OCI-LY7 (cell line): ENCODE results near the gene PURA. TPM values are rescaled to one million over a fixed set of nuclear protein-coding genes. Genes with fewer than 3 reads are reported as not detected.

Experiments
- BruUV-seq: library from RNA; stranded (reverse); fragments of 400-500 nt; replicated peaks from 2 replicates; lab custom pipeline; 2021; lab: Mats Ljungman, UMichigan
- CTCF ChIA-PET: fragments of 300-600 bp; sonication (Branson Sonifier 250); formaldehyde crosslinking; loops from one replicate; lab custom pipeline; 2022; ENCODE audit warnings: antibody characterized with exemption; ENCODE audit not compliant: unreplicated experiment; lab: Charles Lee
- POLR2A ChIA-PET: fragments of 300-600 bp; sonication (Branson Sonifier 250); formaldehyde crosslinking; loops from one replicate; lab custom pipeline; 2022; ENCODE audit warnings: antibody characterized with exemption; lab: Charles Lee
- DNase-seq: peaks from one replicate; pipeline ENCODE4 v3.0.0-alpha.2; 2015; ENCODE audit warnings: low spot score
- H2AFZ ChIP-seq: fragments of 200-600 bp; sonication (generic), shearing (Covaris generic); 2 replicates; pipeline ENCODE4 v1.6.1; 2014; ENCODE audit warnings: mild to moderate bottlenecking, antibody characterized with exemption, low read length, moderate library complexity
- H3K27ac ChIP-seq: fragments of 200-600 bp; sonication (generic); 2 replicates; pipeline ENCODE4 v1.5.1; 2014; ENCODE audit warnings: mixed run types, low read depth, mild to moderate bottlenecking, moderate library complexity, low read length, inconsistent platforms; ENCODE audit not compliant: poor library complexity, severe bottlenecking
- H3K36me3 ChIP-seq: fragments of 200-600 bp; sonication (generic); 2 replicates; pipeline ENCODE4 v1.6.1; 2014; ENCODE audit warnings: mild to moderate bottlenecking, antibody characterized with exemption, low read length, moderate library complexity, mixed read lengths; ENCODE audit not compliant: insufficient read depth
- H3K4me1 ChIP-seq: fragments of 200-600 bp; sonication (generic); 2 replicates; pipeline ENCODE4 v1.5.1; 2014; ENCODE audit warnings: mild to moderate bottlenecking, low read length; ENCODE audit not compliant: insufficient read depth, poor library complexity, severe bottlenecking
- H3K4me2 ChIP-seq: fragments of 200-600 bp; sonication (generic); 2 replicates; pipeline ENCODE4 v1.6.1; 2014; ENCODE audit warnings: mild to moderate bottlenecking, low read length
- H3K4me3 ChIP-seq: fragments of 200-600 bp; sonication (generic); 2 replicates; pipeline ENCODE4 v1.5.1; 2014; ENCODE audit warnings: mild to moderate bottlenecking, low read depth, low read length; ENCODE audit not compliant: poor library complexity, severe bottlenecking
- H3K79me2 ChIP-seq: fragments of 200-600 bp; sonication (generic); 2 replicates; pipeline ENCODE4 v1.6.1; 2016; ENCODE audit warnings: low read depth, mild to moderate bottlenecking, low read length, moderate library complexity, mixed read lengths; ENCODE audit not compliant: insufficient read depth
- H3K9me2 ChIP-seq: fragments of 200-600 bp; sonication (generic); 2 replicates; pipeline ENCODE4 v1.6.1; 2016; ENCODE audit warnings: mild to moderate bottlenecking, low read length, mixed read lengths; ENCODE audit not compliant: insufficient read depth
- H3K9me3 ChIP-seq: fragments of 200-600 bp; sonication (generic); 2 replicates; pipeline ENCODE4 v1.6.1; 2014; ENCODE audit warnings: mild to moderate bottlenecking, mixed run types, low read length, mixed read lengths
- H4K20me1 ChIP-seq: fragments of 200-600 bp; sonication (generic); 2 replicates; pipeline ENCODE4 v1.6.1; 2014; ENCODE audit warnings: mild to moderate bottlenecking, antibody characterized with exemption, low read length, moderate library complexity, mixed read lengths; ENCODE audit not compliant: insufficient read depth
- EZH2phosphoT487 ChIP-seq: fragments of 200-600 bp; sonication (generic); IDR thresholded peaks from 2 replicates; pipeline ENCODE4 v1.6.1; 2018; ENCODE audit warnings: low read depth, borderline replicate concordance, mild to moderate bottlenecking, mixed run types, antibody characterized with exemption, low read length, moderate library complexity, mixed read lengths
- intact Hi-C: fragments of 100-400 bp; cut with micrococcal nuclease; formaldehyde crosslinking; loops from one replicate; pipeline ENCODE4 v1.10.0; 2022; ENCODE audit not compliant: unreplicated experiment
- total RNA-seq, 2 experiments: library from RNA; depleted of rRNA in 1 of 2; stranded (reverse); fragments of >200 nt in 1 of 2; shearing (Covaris generic) in 1 of 2; gene quantifications; 2 replicates each; pipeline ENCODE4 v1.2.3, GENCODE V29; 2014 to 2022
- TF ChIP-seq, protein P1 (sequence below): fragments of 200-600 bp; sonication (generic); conservative IDR thresholded peaks from 2 replicates; pipeline ENCODE4 v1.5.1; 2014; ENCODE audit warnings: mild to moderate bottlenecking, antibody characterized with exemption, low read length, moderate library complexity, mixed read lengths

The PURA gene
- total RNA-seq, 2 experiments from 2014 or later, result 19.0 to 19.7 TPM

DNA sequence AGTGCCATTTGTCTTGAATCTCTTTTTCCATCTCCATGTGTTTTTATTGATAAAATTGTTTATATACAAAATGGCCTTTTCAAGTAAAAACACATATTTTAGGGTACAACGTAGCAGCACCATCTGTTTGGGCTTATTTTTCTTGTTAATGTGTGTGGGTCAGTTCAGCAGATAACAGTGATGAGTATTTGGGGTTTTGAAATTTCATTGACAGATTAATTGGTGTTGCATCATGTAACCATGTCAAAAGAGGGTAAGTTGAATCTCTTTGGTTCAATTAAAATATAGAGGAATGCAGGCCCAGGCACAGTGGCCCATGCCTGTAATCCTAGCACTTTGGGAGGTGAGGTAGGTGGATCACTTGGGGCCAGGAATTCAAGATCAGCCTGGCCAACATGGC lies 20.0 kb upstream of the PURA start:
- Histone ChIP-seq H3K4me3 (no peak overlapping the region), H3K4me2 (no peak overlapping the region), H4K20me1 (no peaks in the 10 kb centered on the region), H3K27ac (no peak overlapping the region), H3K79me2 (no peaks in the 10 kb centered on the region), H3K9me3 (peaks cover 15% of the 10 kb centered on the region; the same call in 1 of the 2 replicates), H3K9me2 (no peaks in the 10 kb centered on the region), H3K36me3 (no peaks in the 10 kb centered on the region), H2AFZ (no peak overlapping the region), H3K4me1 (no peaks in the 10 kb centered on the region)
- POLR2A ChIA-PET, result interaction anchor here (1.1 kb wide), 1 partner anchor 19 kb away, joined by 3 read pairs; no protein-coding TSS in a partner anchor
- TF ChIP-seq, protein P1, sequence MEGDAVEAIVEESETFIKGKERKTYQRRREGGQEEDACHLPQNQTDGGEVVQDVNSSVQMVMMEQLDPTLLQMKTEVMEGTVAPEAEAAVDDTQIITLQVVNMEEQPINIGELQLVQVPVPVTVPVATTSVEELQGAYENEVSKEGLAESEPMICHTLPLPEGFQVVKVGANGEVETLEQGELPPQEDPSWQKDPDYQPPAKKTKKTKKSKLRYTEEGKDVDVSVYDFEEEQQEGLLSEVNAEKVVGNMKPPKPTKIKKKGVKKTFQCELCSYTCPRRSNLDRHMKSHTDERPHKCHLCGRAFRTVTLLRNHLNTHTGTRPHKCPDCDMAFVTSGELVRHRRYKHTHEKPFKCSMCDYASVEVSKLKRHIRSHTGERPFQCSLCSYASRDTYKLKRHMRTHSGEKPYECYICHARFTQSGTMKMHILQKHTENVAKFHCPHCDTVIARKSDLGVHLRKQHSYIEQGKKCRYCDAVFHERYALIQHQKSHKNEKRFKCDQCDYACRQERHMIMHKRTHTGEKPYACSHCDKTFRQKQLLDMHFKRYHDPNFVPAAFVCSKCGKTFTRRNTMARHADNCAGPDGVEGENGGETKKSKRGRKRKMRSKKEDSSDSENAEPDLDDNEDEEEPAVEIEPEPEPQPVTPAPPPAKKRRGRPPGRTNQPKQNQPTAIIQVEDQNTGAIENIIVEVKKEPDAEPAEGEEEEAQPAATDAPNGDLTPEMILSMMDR, result no peak
- no peak for TF ChIP-seq EZH2phosphoT487
- no TSS peak for BruUV-seq
- intact Hi-C loops, result no loop called here
- DNase-seq, result no peak
- CTCF ChIA-PET, result no interaction called here

DNA sequence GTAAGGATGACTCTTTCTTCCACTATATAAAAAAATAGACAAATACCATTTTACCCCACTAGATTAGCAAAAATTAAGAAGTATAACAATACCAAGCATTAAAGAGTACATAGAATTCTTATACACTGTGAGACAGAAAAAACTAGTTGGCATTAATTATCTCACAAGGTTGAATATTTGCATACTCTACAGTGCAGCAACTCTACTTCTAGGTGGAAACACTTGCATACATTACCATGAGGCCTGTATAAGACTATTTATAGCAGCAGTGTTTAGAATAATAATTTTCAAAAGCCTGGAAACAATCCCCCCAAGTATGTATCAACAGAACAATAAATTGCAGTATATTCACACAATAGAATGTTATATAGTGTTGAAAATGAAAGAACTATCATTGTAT lies 19.0 kb upstream of the PURA start:
- H3K36me3 ChIP-seq, result no peaks in the 10 kb centered on the region
- H3K4me3 ChIP-seq, result no peak overlapping the region
- no TSS peak for BruUV-seq
- CTCF ChIA-PET, result no interaction called here
- H3K4me2 ChIP-seq, result no peak overlapping the region
- no peaks in the 10 kb centered on the region for H4K20me1 ChIP-seq
- H3K9me2 ChIP-seq, result no peaks in the 10 kb centered on the region
- POLR2A ChIA-PET, result interaction anchor here (1.1 kb wide), 1 partner anchor 18 kb away, joined by 3 read pairs; no protein-coding TSS in a partner anchor
- intact Hi-C loops, result no loop called here
- no peak overlapping the region for H3K27ac ChIP-seq
- no peak for TF ChIP-seq EZH2phosphoT487
- TF ChIP-seq, protein P1, result no peak
- no peaks in the 10 kb centered on the region for H3K79me2 ChIP-seq
- no peaks in the 10 kb centered on the region for H3K4me1 ChIP-seq
- no peak for DNase-seq
- H3K9me3 ChIP-seq, result peaks cover 12% of the 10 kb centered on the region; the same call in 1 of the 2 replicates
- H2AFZ ChIP-seq, result no peak overlapping the region

DNA sequence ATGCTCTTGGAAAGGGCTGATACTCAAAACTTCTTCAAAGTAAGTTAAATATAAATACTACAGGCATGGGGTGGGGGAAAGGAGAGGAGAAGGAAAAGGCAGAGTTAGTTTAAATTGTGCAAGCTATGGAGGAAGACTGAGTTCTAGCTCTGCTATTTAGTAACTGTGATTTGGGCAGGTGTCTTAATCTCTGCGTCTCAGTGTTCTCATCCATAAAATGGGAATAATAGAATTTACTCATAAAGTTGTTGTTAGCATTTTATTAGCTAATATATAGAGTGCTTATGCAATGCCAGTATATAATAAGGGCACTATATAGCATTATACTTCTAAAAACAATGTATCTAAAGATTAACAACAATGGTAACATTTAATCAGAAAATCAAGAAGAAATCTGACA lies 12.7 kb upstream of the PURA start:
- Histone ChIP-seq H3K79me2 (no peaks in the 10 kb centered on the region), H3K9me3 (no peaks in the 10 kb centered on the region; the same call in 1 of the 2 replicates), H3K36me3 (no peaks in the 10 kb centered on the region), H3K4me2 (no peak overlapping the region), H3K4me1 (peaks cover 1% of the 10 kb centered on the region), H2AFZ (no peak overlapping the region), H3K27ac (no peak overlapping the region), H4K20me1 (no peaks in the 10 kb centered on the region), H3K4me3 (no peak overlapping the region), H3K9me2 (no peaks in the 10 kb centered on the region)
- no peak for TF ChIP-seq EZH2phosphoT487
- TF ChIP-seq, protein P1, result no peak
- CTCF ChIA-PET, result no interaction called here
- DNase-seq, result no peak
- intact Hi-C loops, result no loop called here
- no TSS peak for BruUV-seq
- POLR2A ChIA-PET, result no interaction called here
